LNCaP clone FGC (cell line): ENCODE results near the gene USP4.
"Not testable (repeated sequence)": the region's sequence is repeated elsewhere in the genome, so short reads cannot be mapped to it uniquely, and the experiment has no call there.

Source experiments
- DNase-seq: peaks from one replicate; pipeline ENCODE4 v3.0.0-alpha.2; 2011; ENCODE audit warnings: low read depth
- H3K4me3 ChIP-seq: 2 replicates; pipeline ENCODE4 v1.5.1; 2011; ENCODE audit warnings: mild to moderate bottlenecking, low read depth, low read length, control low read depth
- TF ChIP-seq, protein P1 (sequence below): IDR thresholded peaks from 2 replicates; pipeline ENCODE4 v1.5.1; 2012; ENCODE audit warnings: mild to moderate bottlenecking; ENCODE audit not compliant: control insufficient read depth, insufficient read depth; ENCODE audit errors: extremely low read depth

Gene USP4

DNA sequence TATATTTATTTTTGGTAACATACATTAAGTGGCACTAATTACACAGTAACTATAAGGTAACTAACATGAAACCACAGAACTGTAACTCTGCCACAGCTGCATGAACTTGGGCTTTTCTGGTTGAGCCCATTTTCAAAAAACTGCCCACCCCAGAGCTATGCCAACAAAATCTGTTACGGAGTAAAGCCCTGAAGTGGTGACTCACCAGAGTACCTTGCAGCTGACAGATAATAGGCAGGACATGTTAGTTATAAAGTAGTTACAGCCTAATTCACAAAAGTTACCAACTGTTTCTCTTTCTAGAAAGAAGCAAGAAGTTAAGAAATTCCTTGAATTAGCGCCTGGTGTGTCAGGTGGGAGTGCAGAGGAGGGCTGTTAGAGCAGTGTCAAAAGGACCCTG, 19.8 kb upstream of the USP4 start:
- TF ChIP-seq, protein P1, sequence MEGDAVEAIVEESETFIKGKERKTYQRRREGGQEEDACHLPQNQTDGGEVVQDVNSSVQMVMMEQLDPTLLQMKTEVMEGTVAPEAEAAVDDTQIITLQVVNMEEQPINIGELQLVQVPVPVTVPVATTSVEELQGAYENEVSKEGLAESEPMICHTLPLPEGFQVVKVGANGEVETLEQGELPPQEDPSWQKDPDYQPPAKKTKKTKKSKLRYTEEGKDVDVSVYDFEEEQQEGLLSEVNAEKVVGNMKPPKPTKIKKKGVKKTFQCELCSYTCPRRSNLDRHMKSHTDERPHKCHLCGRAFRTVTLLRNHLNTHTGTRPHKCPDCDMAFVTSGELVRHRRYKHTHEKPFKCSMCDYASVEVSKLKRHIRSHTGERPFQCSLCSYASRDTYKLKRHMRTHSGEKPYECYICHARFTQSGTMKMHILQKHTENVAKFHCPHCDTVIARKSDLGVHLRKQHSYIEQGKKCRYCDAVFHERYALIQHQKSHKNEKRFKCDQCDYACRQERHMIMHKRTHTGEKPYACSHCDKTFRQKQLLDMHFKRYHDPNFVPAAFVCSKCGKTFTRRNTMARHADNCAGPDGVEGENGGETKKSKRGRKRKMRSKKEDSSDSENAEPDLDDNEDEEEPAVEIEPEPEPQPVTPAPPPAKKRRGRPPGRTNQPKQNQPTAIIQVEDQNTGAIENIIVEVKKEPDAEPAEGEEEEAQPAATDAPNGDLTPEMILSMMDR = no peak
- H3K4me3 ChIP-seq = peak overlapping the region; percentile 87
- DNase-seq = no peak

DNA sequence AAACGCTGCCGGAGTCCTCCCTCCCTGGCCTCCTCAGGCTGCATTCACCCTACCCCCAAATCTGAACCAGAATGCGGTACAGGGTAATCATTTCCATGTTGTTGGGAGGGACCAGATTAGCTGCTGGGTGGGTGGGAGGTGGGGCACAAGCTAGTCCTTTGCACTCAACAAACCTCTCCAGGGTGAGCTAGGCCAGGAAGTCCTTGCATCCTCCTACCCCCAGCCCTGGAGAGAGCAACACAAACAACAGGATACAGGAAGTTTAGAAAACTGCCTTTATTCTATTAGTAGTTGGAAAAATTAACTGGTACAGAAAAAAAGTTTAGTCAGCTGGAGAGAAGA, 19.0 kb upstream of the USP4 start:
- no peak for DNase-seq
- peak overlapping the region; percentile 87 for H3K4me3 ChIP-seq
- TF ChIP-seq, protein P1 = no peak

DNA sequence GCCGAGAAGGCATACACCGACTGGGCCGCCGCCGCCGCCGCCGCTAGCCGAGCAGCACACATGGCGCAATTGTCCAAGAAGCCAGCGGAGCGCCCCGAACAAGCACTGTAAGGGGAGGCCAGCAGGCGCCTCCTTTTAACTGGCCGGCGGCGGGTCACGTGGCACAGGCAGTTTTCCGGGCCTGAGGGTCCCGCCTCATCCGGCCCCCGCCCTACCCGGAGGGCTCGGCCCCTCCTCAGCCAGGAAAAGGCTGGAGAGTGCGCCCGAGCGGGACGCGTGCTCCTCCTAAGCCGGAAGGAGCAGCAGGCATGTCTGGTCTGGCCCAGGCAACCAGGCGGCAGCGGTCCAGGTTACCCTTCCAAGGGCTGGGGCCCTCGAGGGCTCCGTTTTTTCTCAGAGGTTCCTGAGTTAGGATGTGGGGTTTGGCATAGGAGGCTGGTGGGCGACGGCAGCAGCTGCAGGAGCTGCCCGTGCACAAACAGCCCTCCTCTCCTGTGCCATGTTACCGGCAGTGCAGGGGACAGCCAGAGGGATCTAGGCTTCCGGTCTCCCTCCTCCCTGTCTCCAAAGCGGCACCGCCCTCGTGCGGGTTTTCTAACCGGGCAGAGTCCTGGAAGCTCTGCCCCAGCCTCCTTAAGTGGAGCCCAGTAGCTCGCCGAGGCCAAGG, 18.5 kb upstream of the USP4 start, which contains the start of gene GPX1:
Gene GPX1, minus strand, starts transcription at position 137 of the 667 bp plus-strand sequence. Its CDS starts 75 bp downstream, at position 62.
- peak; percentile 88 for DNase-seq
- peak within 1 kb of the TSS; percentile 87 for H3K4me3 ChIP-seq
- TF ChIP-seq, protein P1 = no peak

DNA sequence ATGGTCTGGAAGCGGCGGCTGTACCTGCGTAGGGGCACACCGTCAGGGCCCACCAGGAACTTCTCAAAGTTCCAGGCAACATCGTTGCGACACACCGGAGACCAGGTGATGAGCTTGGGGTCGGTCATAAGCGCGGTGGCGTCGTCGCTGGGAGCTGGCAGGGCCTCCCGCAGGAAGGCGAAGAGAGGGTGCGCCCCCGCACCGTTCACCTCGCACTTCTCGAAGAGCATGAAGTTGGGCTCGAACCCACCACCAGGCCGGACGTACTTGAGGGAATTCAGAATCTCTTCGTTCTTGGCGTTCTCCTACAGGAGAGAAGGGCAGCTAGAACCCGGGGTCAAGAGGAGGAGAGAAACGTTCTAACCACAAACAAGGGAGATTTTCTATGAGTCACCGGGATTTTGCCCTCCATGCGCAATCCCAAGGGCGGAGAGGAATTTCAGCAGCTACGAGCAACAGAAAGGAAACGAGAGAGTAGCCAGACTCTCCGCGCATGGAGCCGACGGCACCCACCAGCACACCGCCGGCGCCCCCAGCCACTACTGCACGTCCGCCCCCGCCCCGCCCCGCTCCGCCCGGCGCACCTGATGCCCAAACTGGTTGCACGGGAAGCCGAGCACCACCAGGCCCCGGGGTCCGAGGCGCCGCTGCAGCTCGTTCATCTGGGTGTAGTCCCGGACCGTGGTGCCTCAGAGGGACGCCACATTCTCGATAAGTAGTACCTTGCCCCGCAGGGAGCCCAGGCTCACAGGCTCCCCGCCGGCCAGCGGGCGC, 17.8 kb upstream of the USP4 start:
- H3K4me3 ChIP-seq = peak overlapping the region; percentile 87
- DNase-seq = not testable (repeated sequence)

DNA sequence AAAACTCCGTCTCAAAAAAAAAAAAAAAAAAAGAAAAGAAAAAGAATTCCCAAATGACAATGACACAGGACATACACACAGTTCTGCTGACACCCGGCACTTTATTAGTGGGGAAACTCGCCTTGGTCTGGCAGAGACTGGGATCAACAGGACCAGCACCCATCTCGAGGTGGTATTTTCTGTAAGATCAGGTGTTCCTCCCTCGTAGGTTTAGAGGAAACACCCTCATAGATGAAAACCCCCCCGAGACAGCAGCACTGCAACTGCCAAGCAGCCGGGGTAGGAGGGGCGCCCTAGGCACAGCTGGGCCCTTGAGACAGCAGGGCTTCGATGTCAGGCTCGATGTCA, 17.2 kb upstream of the USP4 start:
- peak overlapping the region; percentile 87 for H3K4me3 ChIP-seq
- DNase-seq = not testable (repeated sequence)

DNA sequence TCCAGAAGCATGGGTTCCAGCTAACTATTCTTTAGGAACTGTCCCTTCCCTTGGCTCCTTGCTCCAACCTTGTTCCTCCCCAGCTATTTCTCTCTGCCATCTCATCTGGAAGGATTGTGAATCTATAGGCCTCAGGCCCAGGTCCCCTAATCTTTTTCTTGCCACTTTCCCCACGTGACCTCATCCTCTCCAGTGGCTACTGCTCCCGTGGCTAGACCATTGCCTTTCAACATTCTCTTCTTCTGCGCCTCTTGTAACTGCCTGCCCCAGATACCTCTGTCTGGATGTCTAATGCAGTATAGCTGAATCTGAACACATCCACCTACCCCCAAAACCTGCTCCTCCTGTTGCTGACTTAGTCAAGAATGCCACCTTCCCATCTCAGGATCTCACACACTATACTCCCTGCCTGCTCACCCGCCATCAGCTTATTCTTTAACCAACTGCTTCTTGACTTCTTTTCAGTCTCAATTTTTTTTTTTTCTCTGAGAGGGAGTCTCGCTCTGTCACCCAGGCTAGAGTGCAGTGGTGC, 13.1 kb upstream of the USP4 start:
- H3K4me3 ChIP-seq = no peak overlapping the region
- DNase-seq = no peak
- TF ChIP-seq, protein P1 = no peak

DNA sequence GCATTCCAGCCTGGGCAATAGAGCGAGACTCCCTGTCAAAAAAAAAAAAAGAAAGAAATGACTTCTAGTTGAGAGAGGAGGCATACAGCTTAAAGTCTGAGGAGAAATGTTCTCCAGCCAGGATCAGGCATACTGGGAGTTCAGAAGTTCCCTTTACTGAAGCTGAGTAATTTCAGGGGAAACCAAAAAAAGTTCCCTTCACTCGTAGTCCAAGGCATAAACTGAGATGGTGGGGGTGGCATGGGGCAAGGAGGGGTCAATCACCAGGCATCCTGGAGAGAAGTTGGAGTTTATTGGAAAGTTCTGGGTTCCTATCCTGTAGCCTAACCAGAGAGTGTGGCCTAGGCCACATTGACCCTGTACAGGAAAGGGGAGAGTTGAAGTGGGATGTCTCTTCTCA, 12.4 kb upstream of the USP4 start:
- no peak overlapping the region for H3K4me3 ChIP-seq

More for the DNA sequence above, 12.4 kb upstream of the USP4 start:
- no peak for DNase-seq
- TF ChIP-seq, protein P1 = no peak
